Neural cell (in vitro differentiated cells): Measurements from ENCODE around the gene ADAMTS6. TPM values are rescaled to one million over a fixed set of nuclear protein-coding genes. Genes with fewer than 3 reads are reported as not detected.

Source experiments
- H2AFZ ChIP-seq: fragments of 200-600, 300-800 bp; sonication (generic), shearing (Covaris generic); 2 replicates; pipeline ENCODE4 v1.6.0; 2014; ENCODE audit warnings: low read depth, mild to moderate bottlenecking, antibody characterized with exemption, low read length, moderate library complexity
- H3F3A ChIP-seq: fragments of 200-600 bp; shearing (Covaris generic); 2 replicates; pipeline ENCODE4 v1.6.1; 2016; ENCODE audit warnings: mild to moderate bottlenecking, moderate library complexity, mixed read lengths, antibody characterized with exemption, low read length; ENCODE audit not compliant: insufficient read depth, poor library complexity, severe bottlenecking
- H3K27ac ChIP-seq: fragments of 200-600, 300-800 bp; sonication (generic), shearing (Covaris generic); 2 replicates; pipeline ENCODE4 v1.5.1; 2014; ENCODE audit warnings: mild to moderate bottlenecking, low read length, moderate library complexity
- H3K27me3 ChIP-seq: fragments of 300-800, 200-600 bp; sonication (generic), shearing (Covaris generic); 2 replicates; pipeline ENCODE4 v1.6.0; 2014; ENCODE audit warnings: mild to moderate bottlenecking, low read depth, low read length, moderate library complexity; ENCODE audit not compliant: insufficient read depth
- H3K36me3 ChIP-seq: fragments of 300-800, 200-600 bp; sonication (generic), shearing (Covaris generic); 2 replicates; pipeline ENCODE4 v1.5.1; 2014; ENCODE audit warnings: mild to moderate bottlenecking, antibody characterized with exemption, low read length, moderate library complexity; ENCODE audit not compliant: insufficient read depth
- H3K4me2 ChIP-seq: fragments of 300-800, 200-600 bp; sonication (generic), shearing (Covaris generic); 2 replicates; pipeline ENCODE4 v1.6.0; 2014; ENCODE audit warnings: mild to moderate bottlenecking, low read length
- H3K4me3 ChIP-seq: fragments of 300-800, 200-600 bp; sonication (generic), shearing (Covaris generic); 2 replicates; pipeline ENCODE4 v1.5.1; 2014; ENCODE audit warnings: mild to moderate bottlenecking, low read length, moderate library complexity
- H3K79me2 ChIP-seq: fragments of 200-600 bp; shearing (Covaris generic); replicated peaks from 2 replicates; pipeline ENCODE4 v1.6.0; 2014; ENCODE audit warnings: mild to moderate bottlenecking, low read length, moderate library complexity; ENCODE audit not compliant: insufficient read depth
- H3K9ac ChIP-seq: fragments of 300-800, 200-600 bp; sonication (generic), shearing (Covaris generic); 2 replicates; pipeline ENCODE4 v1.6.1; 2016; ENCODE audit warnings: mild to moderate bottlenecking, low read length, mixed read lengths
- H3K9me2 ChIP-seq: fragments of 200-600 bp; shearing (Covaris generic); 2 replicates; pipeline ENCODE4 v1.6.1; 2016; ENCODE audit warnings: mild to moderate bottlenecking, low read length, mixed read lengths; ENCODE audit not compliant: insufficient read depth
- H3K9me3 ChIP-seq: fragments of 200-600, 300-800 bp; sonication (generic), shearing (Covaris generic); 2 replicates; pipeline ENCODE4 v1.6.1; 2016; ENCODE audit warnings: mild to moderate bottlenecking, mixed run types, low read length, moderate library complexity, mixed read lengths
- H4K20me1 ChIP-seq: fragments of 200-600 bp; shearing (Covaris generic); 2 replicates; pipeline ENCODE4 v1.6.1; 2016; ENCODE audit warnings: mild to moderate bottlenecking, mixed run types; ENCODE audit not compliant: insufficient read depth
- EP300 ChIP-seq: fragments of 450-650 bp; conservative IDR thresholded peaks from 2 replicates; pipeline ENCODE4 v1.6.1; 2014; ENCODE audit warnings: antibody characterized with exemption, mild to moderate bottlenecking, moderate library complexity; ENCODE audit not compliant: poor library complexity, severe bottlenecking
- EZH2 ChIP-seq: fragments of 200-600, 300-800 bp; shearing (Covaris generic), sonication (generic); IDR thresholded peaks from 2 replicates; pipeline ENCODE4 v1.6.1; 2014; ENCODE audit warnings: antibody characterized with exemption, low read length, borderline replicate concordance, mild to moderate bottlenecking; ENCODE audit not compliant: insufficient read depth, poor library complexity, severe bottlenecking
- MXI1 ChIP-seq: fragments of 450-650 bp; conservative IDR thresholded peaks from 2 replicates; pipeline ENCODE4 v1.6.1; 2014; ENCODE audit warnings: antibody characterized with exemption, mild to moderate bottlenecking; ENCODE audit not compliant: poor library complexity, severe bottlenecking
- POLR2AphosphoS5 ChIP-seq: IDR thresholded peaks from 2 replicates; pipeline ENCODE4 v1.6.1; 2012
- RAD21 ChIP-seq: fragments of 450-650 bp; conservative IDR thresholded peaks from 2 replicates; pipeline ENCODE4 v1.6.1; 2014; ENCODE audit warnings: antibody characterized with exemption, mild to moderate bottlenecking, moderate library complexity
- SMC3 ChIP-seq: fragments of 450-650 bp; conservative IDR thresholded peaks from 2 replicates; pipeline ENCODE4 v1.6.1; 2014; ENCODE audit warnings: antibody characterized with exemption, mild to moderate bottlenecking, moderate library complexity; ENCODE audit not compliant: poor library complexity
- TAF1 ChIP-seq: IDR thresholded peaks from 2 replicates; pipeline ENCODE4 v1.6.1; 2012; ENCODE audit warnings: low read depth
- polyA plus RNA-seq: library from polyadenylated mRNA; depleted of rRNA; stranded (reverse); fragments of >200 nt; gene quantifications from 2 replicates; pipeline ENCODE4 v1.2.3, GENCODE V29; 2014
- TF ChIP-seq, protein P1 (sequence below): IDR thresholded peaks from 2 replicates; pipeline ENCODE4 v1.6.1; 2012; ENCODE audit warnings: borderline replicate concordance
- TF ChIP-seq, protein P2 (sequence below): fragments of 450-650 bp; IDR thresholded peaks from 2 replicates; pipeline ENCODE4 v1.5.1; 2014; ENCODE audit warnings: antibody characterized with exemption, mild to moderate bottlenecking, moderate library complexity; ENCODE audit not compliant: poor library complexity, severe bottlenecking

ADAMTS6 gene
- polyA plus RNA-seq, 1 donor from 2014 or later: 0.58 TPM

DNA sequence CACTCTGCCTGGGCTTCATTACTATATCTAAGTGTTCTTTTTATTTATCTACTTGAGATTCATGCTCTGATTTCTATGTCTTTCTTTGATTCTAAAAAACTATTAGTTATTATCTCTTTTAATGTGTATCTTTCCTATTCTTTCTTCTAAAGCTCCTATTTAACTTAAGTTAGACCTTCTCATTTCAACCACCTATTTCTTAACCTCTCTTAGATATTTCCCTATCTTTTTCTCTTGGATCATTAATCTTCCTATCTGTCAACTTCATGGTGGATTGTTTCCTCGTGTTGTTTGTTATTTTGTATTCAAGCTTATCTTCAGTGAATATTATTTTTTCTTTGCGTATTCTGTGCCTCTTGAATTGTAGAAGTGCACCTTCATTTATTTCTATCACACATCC lies 202.1 kb downstream of the ADAMTS6 start:
- H3K9me3 ChIP-seq: no peaks in the 10 kb centered on the region
- no peak overlapping the region for H3K4me3 ChIP-seq
- H3K9ac ChIP-seq: no peak overlapping the region
- H3K9me2 ChIP-seq: no peaks in the 10 kb centered on the region
- H3K79me2 ChIP-seq: no peaks in the 10 kb centered on the region
- H3K27ac ChIP-seq: no peak overlapping the region
- H2AFZ ChIP-seq: no peak overlapping the region
- no peaks in the 10 kb centered on the region for H3K27me3 ChIP-seq
- no peak for TF ChIP-seq EZH2
- no peak for TF ChIP-seq RAD21
- no peaks in the 10 kb centered on the region for H3K36me3 ChIP-seq
- no peaks in the 10 kb centered on the region for H3F3A ChIP-seq
- no peak overlapping the region for H3K4me2 ChIP-seq
- no peaks in the 10 kb centered on the region for H4K20me1 ChIP-seq

DNA sequence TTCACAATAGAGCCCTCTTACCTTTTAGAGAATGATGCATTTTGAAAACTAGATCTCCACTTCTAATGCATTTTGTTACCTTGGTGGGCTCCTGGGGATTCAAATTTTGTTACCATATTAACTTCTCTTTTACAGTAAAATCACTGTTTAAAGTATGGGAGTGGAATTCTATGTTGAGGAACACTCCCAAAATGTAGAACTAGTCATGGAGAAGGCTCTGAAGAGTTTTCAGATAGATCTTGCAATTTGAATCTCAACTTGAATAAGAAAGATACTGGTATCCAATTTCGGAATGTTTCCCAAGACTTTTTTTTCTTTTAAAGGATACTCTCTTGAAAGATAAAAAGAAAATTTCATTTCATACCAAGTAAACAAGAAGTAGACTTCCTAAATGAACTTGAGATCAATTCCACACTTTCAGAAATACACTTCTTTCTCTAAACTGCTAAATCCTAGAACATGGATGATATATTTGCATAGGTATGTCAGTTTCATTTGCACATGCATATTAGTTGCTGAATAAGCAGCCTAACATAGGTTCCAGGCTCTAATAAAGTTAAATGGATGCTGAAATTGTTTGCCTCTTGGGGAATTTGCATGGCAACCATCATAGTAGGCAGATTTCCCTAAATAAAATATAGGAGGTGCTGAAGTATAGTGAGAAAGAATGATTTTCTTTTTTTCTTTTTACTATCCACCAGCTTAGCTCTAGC lies 205.4 kb downstream of the ADAMTS6 start:
- Histone ChIP-seq H4K20me1 (no peaks in the 10 kb centered on the region), H3K36me3 (no peaks in the 10 kb centered on the region), H3K27me3 (no peaks in the 10 kb centered on the region), H3K4me3 (no peak overlapping the region), H3F3A (no peaks in the 10 kb centered on the region), H3K9ac (no peak overlapping the region), H3K4me2 (no peak overlapping the region), H3K9me2 (no peaks in the 10 kb centered on the region), H3K9me3 (no peaks in the 10 kb centered on the region), H2AFZ (no peak overlapping the region), H3K27ac (no peak overlapping the region), H3K79me2 (no peaks in the 10 kb centered on the region)
- TF ChIP-seq EZH2 (no peak), TAF1 (no peak), MXI1 (no peak), SMC3 (no peak), POLR2AphosphoS5 (no peak)
- TF ChIP-seq, protein P1, sequence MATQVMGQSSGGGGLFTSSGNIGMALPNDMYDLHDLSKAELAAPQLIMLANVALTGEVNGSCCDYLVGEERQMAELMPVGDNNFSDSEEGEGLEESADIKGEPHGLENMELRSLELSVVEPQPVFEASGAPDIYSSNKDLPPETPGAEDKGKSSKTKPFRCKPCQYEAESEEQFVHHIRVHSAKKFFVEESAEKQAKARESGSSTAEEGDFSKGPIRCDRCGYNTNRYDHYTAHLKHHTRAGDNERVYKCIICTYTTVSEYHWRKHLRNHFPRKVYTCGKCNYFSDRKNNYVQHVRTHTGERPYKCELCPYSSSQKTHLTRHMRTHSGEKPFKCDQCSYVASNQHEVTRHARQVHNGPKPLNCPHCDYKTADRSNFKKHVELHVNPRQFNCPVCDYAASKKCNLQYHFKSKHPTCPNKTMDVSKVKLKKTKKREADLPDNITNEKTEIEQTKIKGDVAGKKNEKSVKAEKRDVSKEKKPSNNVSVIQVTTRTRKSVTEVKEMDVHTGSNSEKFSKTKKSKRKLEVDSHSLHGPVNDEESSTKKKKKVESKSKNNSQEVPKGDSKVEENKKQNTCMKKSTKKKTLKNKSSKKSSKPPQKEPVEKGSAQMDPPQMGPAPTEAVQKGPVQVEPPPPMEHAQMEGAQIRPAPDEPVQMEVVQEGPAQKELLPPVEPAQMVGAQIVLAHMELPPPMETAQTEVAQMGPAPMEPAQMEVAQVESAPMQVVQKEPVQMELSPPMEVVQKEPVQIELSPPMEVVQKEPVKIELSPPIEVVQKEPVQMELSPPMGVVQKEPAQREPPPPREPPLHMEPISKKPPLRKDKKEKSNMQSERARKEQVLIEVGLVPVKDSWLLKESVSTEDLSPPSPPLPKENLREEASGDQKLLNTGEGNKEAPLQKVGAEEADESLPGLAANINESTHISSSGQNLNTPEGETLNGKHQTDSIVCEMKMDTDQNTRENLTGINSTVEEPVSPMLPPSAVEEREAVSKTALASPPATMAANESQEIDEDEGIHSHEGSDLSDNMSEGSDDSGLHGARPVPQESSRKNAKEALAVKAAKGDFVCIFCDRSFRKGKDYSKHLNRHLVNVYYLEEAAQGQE: no peak
- TF ChIP-seq, protein P2, sequence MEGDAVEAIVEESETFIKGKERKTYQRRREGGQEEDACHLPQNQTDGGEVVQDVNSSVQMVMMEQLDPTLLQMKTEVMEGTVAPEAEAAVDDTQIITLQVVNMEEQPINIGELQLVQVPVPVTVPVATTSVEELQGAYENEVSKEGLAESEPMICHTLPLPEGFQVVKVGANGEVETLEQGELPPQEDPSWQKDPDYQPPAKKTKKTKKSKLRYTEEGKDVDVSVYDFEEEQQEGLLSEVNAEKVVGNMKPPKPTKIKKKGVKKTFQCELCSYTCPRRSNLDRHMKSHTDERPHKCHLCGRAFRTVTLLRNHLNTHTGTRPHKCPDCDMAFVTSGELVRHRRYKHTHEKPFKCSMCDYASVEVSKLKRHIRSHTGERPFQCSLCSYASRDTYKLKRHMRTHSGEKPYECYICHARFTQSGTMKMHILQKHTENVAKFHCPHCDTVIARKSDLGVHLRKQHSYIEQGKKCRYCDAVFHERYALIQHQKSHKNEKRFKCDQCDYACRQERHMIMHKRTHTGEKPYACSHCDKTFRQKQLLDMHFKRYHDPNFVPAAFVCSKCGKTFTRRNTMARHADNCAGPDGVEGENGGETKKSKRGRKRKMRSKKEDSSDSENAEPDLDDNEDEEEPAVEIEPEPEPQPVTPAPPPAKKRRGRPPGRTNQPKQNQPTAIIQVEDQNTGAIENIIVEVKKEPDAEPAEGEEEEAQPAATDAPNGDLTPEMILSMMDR: no peak

DNA sequence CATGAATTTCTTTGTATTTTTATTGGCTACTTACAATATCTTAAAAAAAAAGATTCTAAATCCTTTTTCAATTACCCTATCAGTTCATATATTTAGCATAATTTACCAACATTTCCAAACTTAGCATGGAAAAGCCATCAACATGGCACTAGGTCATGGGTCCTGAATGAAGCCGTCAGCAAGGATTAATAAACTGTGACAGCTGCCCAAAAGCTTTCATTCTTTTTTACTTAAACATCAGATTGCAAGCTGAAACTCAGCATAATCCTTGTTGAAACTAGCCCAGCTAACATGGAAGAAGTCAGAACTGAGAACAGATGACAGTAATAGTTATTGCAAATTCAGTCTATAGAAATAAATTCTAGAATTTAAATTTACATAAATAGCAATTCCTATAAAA lies 209.8 kb downstream of the ADAMTS6 start:
- no peak overlapping the region for H2AFZ ChIP-seq
- no peaks in the 10 kb centered on the region for H3K9me2 ChIP-seq
- no peak overlapping the region for H3K4me3 ChIP-seq
- no peaks in the 10 kb centered on the region for H4K20me1 ChIP-seq
- no peaks in the 10 kb centered on the region for H3F3A ChIP-seq
- H3K9ac ChIP-seq: no peak overlapping the region
- H3K27me3 ChIP-seq: no peaks in the 10 kb centered on the region
- H3K9me3 ChIP-seq: no peaks in the 10 kb centered on the region
- H3K79me2 ChIP-seq: no peaks in the 10 kb centered on the region
- H3K27ac ChIP-seq: no peak overlapping the region
- TF ChIP-seq TAF1: no peak
- TF ChIP-seq, protein P2: no peak
- TF ChIP-seq EZH2: no peak
- TF ChIP-seq POLR2AphosphoS5: no peak
- no peak for TF ChIP-seq EP300
- TF ChIP-seq MXI1: no peak
- TF ChIP-seq SMC3: no peak
- TF ChIP-seq, protein P1: no peak
- TF ChIP-seq RAD21: no peak
- no peaks in the 10 kb centered on the region for H3K36me3 ChIP-seq
- no peak overlapping the region for H3K4me2 ChIP-seq
